Measurements from ENCODE around the gene ODC1.
A peak's percentile ranks its signal among the peaks of the same experiment; 100 is the strongest.
"Not testable (repeated sequence)": the region's sequence is repeated elsewhere in the genome, so short reads cannot be mapped to it uniquely, and the experiment has no call there.

The ODC1 gene

DNA sequence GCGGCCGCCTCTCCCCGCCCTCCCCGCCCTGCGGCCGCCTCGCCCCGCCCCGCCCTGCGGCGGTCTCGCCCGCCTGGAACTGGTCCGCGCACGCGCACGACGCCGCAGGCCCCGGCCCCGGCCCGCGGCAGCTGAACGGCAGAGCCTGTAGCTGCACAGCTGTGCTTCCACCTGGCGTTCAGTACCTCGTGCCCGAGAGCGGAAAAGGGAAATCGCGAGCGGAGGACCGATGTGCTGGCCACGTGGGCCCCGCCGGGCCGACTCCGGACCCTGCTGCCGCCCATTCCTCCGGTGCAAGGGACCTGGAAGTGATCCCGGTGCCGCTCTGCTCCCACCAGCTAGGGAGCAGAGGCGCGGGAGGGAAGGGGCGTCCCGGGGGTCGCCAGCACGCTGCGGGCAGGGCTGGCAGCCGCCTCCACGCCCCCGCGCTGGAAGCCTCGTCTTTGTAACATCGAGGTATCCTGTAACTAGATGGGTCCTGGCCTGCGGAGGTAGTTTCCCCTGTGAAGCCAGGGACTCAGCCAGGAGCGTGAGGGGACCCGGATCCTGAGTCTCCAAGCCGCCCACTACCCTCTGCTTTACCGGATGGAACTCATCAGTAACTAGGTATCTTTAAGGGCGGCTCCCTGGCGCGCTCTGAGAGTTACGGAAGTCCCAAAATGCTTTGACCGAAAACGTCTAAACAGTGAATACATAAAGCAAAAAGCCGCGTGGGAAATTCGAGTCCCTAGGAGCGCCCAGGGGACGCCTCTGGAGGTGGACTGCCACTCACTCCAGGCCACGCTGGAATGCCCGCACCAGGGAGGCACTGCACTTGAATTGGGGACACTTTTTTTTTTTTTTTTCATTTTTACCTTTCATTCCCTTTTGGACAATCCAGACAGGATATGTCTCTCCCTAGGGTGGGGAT, 704 bp upstream of the ODC1 start:
- TF ChIP-seq PAX5 (IDR thresholded peaks at IDR 0.05; ENCODE audit: insufficient read depth, low read length, severe bottlenecking): no peak
- peak; percentile 71 for TF ChIP-seq POLR2A (IDR thresholded peaks at IDR 0.05; ENCODE audit: low read depth, low read length)
- TF ChIP-seq SPI1 (IDR thresholded peaks at IDR 0.05; ENCODE audit: low read depth, low read length): 0 out of 2 replicates have a peak, but pooled peaks have one; percentile 39
- no peak for TF ChIP-seq POU2F2 (IDR thresholded peaks at IDR 0.05; ENCODE audit: low read depth, low read length)
- TF ChIP-seq POLR2AphosphoS5 (IDR thresholded peaks at IDR 0.05; ENCODE audit: low read depth, low read length): peak; percentile 66; the same call in 1 of the 2 replicates
- TF ChIP-seq TAF1 (IDR thresholded peaks at IDR 0.05; ENCODE audit: low read depth, low read length): peak; percentile 58
- FAIRE-seq: peak; percentile 87
- DNase-seq (ENCODE audit: insufficient read length, low spot score): peak; percentile 96

DNA sequence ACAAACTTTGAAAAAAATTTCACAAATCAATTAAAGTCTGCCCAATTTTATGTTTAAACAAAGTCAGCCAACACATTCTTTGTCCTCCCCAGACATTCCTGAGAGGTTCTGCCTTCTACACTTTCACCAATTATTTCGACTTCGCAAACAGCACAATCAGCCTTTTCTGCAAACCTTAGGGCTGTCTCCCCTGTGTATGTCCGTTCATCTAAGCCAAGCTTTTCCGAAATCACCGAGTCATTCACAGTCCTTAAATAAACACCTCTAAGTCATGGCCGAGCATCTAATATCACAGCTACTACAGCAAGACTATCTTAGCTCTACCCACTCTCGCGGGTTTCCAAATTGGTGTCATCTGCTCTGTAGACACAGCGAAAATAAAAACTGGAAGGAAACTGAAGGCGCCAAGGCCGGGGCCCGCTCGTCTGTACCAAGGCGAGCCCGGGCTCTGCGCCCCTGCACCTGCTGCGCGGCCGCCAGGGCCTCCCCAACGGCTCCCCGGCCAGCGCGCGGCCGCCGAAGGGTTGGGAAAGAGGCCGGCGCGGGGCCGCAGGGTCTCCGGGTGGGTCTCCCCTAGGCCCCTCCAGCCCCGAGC, 730 bp downstream of the ODC1 start:
- FAIRE-seq: peak; percentile 57
- no peak for DNase-seq (ENCODE audit: insufficient read length, low spot score)
- TF ChIP-seq SPI1 (IDR thresholded peaks at IDR 0.05; ENCODE audit: low read depth, low read length) (no peak), PAX5 (IDR thresholded peaks at IDR 0.05; ENCODE audit: insufficient read depth, low read length, severe bottlenecking) (no peak), TAF1 (IDR thresholded peaks at IDR 0.05; ENCODE audit: low read depth, low read length) (no peak), POU2F2 (IDR thresholded peaks at IDR 0.05; ENCODE audit: low read depth, low read length) (no peak), POLR2A (IDR thresholded peaks at IDR 0.05; ENCODE audit: low read depth, low read length) (no peak; the same call in 1 of the 2 replicates), POLR2AphosphoS5 (IDR thresholded peaks at IDR 0.05; ENCODE audit: low read depth, low read length) (no peak)

DNA sequence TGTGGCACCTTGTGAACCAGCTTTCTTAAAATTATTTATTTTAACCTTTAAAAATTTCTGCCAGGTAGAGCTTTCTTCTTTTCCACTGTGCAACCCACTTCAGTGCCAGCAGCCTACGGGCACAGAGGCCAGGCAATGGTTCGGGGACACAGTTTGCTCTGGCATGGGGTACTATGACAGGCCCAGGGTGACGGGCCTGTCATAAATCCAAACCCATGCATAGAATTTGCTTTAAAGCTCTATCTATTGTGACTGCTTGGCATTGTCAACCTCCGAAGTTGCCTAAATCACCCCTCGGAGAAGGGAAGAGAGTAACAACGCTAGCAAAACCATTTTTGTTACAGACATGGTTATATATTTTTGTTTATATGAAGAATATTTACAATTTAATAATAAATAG, 1.5 kb downstream of the ODC1 start:
- TF ChIP-seq POLR2A (IDR thresholded peaks at IDR 0.05; ENCODE audit: low read depth, low read length) (no peak), TAF1 (IDR thresholded peaks at IDR 0.05; ENCODE audit: low read depth, low read length) (no peak), POU2F2 (IDR thresholded peaks at IDR 0.05; ENCODE audit: low read depth, low read length) (no peak), SPI1 (IDR thresholded peaks at IDR 0.05; ENCODE audit: low read depth, low read length) (no peak), POLR2AphosphoS5 (IDR thresholded peaks at IDR 0.05; ENCODE audit: low read depth, low read length) (no peak)
- FAIRE-seq (no peak), DNase-seq (ENCODE audit: insufficient read length, low spot score) (no peak)

DNA sequence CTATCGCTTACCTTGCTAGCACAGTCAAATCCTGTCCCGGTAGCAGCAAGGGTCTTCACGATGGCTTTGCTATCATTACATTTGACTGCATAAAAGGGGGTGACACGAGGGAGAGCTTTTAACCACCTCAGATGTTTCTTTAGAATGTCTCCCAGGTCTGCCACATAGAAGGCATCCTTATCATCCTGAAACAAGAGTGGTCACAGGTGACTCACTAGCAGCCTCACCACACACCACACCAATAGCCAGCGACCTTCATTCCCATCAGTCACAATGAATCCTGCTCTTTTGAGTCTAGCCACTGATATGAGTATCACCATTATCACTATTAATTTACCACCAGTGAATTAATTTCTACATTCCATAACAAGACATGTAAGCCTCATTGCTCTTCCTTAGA, 3.7 kb downstream of the ODC1 start:
- DNase-seq (ENCODE audit: insufficient read length, low spot score) (no peak), FAIRE-seq (no peak)
- TF ChIP-seq TAF1 (IDR thresholded peaks at IDR 0.05; ENCODE audit: low read depth, low read length): no peak

DNA sequence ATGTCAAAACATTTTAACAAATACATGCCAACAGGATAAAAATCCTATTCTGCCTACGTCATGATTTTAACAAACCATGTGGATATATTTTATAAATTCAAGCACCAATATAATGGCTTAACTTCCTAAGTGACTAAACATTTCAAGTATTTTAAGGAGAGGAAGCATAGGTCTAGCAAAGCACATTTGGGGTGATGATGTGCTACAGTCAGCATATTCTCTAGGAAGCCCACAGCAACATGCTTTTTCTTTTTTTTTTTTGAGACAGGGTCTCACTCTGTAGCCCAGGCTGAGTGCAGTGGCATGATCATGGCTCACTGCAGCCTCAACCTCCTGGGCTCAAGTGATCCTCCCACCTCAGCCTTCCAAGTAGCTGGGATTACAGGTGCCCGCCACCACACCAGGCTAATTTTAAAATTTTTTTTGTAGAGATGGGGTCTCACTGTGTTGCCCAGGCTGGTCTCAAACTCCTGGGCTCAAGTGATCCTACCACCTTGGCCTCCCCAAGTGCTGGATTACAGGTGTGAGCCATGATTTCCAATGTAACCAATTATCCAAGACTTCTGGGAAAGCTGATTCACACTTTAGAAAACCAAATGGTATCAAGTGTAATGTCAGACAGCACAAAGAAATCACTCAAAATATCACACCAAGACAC, 5.5 kb downstream of the ODC1 start:
- not testable (repeated sequence) for FAIRE-seq

DNA sequence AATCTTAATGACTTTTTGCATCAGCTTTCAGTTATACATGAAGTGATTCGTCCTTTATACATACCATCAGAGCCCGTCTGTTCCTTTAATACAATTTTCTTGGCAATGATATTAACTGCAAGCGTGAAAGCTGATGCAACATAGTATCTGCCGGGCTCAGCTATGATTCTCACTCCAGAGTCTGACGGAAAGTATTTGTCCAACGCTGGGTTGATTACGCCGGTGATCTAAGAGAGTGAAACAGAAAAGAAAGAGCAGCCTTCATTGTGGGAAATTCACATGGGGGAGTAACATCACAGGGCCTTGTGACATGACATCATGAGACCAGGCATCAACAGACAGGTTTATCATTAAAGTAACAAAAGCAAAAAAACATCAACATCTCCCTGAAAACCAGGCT, 6.2 kb downstream of the ODC1 start:
- DNase-seq (ENCODE audit: insufficient read length, low spot score) (no peak), FAIRE-seq (no peak)
- TF ChIP-seq POU2F2 (IDR thresholded peaks at IDR 0.05; ENCODE audit: low read depth, low read length) (no peak), PAX5 (IDR thresholded peaks at IDR 0.05; ENCODE audit: insufficient read depth, low read length, severe bottlenecking) (no peak), POLR2AphosphoS5 (IDR thresholded peaks at IDR 0.05; ENCODE audit: low read depth, low read length) (no peak)

More for the DNA sequence above, 5.5 kb downstream of the ODC1 start:
- not testable (repeated sequence) for DNase-seq (ENCODE audit: insufficient read length, low spot score)

DNA sequence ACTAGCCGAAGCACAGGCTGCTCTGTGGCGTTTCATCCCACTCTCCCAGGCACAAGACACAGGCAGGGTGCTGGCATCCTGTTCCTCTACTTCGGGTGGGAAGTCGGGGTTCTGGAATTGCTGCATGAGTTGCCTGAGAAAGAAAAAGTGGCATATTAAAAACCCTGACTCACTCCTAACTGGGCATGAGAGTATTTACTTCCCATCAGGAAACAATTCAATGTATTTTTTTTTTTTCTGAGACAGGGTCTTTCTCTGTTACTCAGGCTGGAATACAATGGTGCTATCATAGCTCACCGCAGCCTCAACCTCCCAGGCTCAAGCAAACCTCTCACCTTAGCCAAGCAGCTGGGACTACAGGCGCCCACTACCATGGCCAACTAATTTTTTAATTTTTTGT, 7.4 kb downstream of the ODC1 start:
- TF ChIP-seq TAF1 (IDR thresholded peaks at IDR 0.05; ENCODE audit: low read depth, low read length) (no peak), POU2F2 (IDR thresholded peaks at IDR 0.05; ENCODE audit: low read depth, low read length) (no peak), POLR2A (IDR thresholded peaks at IDR 0.05; ENCODE audit: low read depth, low read length) (no peak), POLR2AphosphoS5 (IDR thresholded peaks at IDR 0.05; ENCODE audit: low read depth, low read length) (no peak), PAX5 (IDR thresholded peaks at IDR 0.05; ENCODE audit: insufficient read depth, low read length, severe bottlenecking) (no peak), SPI1 (IDR thresholded peaks at IDR 0.05; ENCODE audit: low read depth, low read length) (no peak)
- FAIRE-seq (no peak), DNase-seq (ENCODE audit: insufficient read length, low spot score) (no peak)

DNA sequence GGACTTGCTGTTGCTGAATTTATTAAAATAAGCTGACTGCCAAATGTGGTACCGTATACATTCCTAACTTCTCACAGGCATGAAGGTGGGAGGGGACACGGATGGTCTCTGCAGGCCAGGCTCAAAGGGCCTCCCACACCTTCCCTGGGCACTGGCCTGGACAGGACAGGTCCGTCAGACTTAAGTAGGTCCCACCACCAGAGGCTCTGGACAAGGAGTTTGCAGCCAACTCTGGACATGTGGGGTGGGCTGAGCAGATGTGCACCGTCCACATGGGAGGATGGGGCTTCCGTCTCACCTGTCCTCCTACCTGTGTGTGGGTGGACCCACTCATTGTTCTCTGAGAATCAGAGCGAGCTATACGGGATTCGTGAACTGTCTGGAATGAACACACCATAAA, 8.2 kb downstream of the ODC1 start:
- DNase-seq (ENCODE audit: insufficient read length, low spot score) (no peak), FAIRE-seq (no peak)
- TF ChIP-seq SPI1 (IDR thresholded peaks at IDR 0.05; ENCODE audit: low read depth, low read length) (no peak), POU2F2 (IDR thresholded peaks at IDR 0.05; ENCODE audit: low read depth, low read length) (no peak), POLR2AphosphoS5 (IDR thresholded peaks at IDR 0.05; ENCODE audit: low read depth, low read length) (no peak; the same call in 1 of the 2 replicates), POLR2A (IDR thresholded peaks at IDR 0.05; ENCODE audit: low read depth, low read length) (no peak), PAX5 (IDR thresholded peaks at IDR 0.05; ENCODE audit: insufficient read depth, low read length, severe bottlenecking) (no peak), TAF1 (IDR thresholded peaks at IDR 0.05; ENCODE audit: low read depth, low read length) (no peak)

DNA sequence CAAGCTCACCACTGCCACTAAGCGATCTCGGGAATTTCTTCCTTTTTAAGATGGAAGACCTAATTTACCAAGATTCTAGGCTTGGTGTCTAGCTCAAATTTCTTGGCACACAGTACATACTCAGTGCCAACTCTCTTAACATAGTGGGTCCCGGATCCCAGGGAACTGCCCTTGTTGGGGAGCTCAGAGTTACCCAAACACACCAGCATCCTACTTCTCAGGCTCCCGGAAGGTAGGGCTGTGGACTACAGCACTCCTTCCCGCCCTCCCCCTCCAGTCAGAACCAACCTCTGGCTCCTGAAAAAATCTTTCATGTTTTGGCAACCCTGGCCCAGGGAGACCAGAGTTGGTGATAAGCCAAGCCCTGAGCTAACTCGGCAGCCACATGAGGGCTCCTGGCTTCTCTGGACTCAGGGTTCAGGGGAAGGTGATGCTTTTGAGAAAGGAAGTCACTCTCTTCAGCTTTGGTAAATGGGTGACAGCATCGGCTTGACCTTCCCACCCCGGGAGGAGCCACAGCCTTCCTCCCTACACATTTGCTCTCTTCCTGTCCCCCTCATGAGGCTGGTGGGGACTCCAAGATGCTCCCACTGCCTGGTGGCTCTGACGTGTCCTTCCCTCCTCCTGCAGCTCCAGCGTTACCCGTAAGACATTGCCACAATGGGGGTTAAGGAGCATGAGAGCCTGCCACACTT, 8.8 kb downstream of the ODC1 start:
- FAIRE-seq: no peak
- TF ChIP-seq POLR2A (IDR thresholded peaks at IDR 0.05; ENCODE audit: low read depth, low read length) (0 out of 2 replicates have a peak, but pooled peaks have one; percentile 24), TAF1 (IDR thresholded peaks at IDR 0.05; ENCODE audit: low read depth, low read length) (no peak), POU2F2 (IDR thresholded peaks at IDR 0.05; ENCODE audit: low read depth, low read length) (no peak), PAX5 (IDR thresholded peaks at IDR 0.05; ENCODE audit: insufficient read depth, low read length, severe bottlenecking) (no peak), SPI1 (IDR thresholded peaks at IDR 0.05; ENCODE audit: low read depth, low read length) (no peak)
- no peak for DNase-seq (ENCODE audit: insufficient read length, low spot score)
